Activated T-helper 17 cell treated with anti-CD3 and anti-CD28 coated beads, Interleukin-2, amount 50 U/mL, for 72 hours (primary cell): ENCODE measurements around the gene CFAP299. TPM values are rescaled to one million over a fixed set of nuclear protein-coding genes. Genes with fewer than 3 reads are reported as not detected.

Experiments used
- ATAC-seq: fragments of 150-1000 bp; cut with Tn5 transposase; replicated peaks from 2 replicates; pipeline ENCODE4 v1.10.0; 2021; ENCODE audit warnings: mild to moderate bottlenecking, moderate library complexity
- H3K27ac Mint-ChIP-seq: one replicate; pipeline ENCODE4 v1.8.0; 2022; ENCODE audit warnings: mixed read lengths
- H3K27me3 Mint-ChIP-seq: one replicate; pipeline ENCODE4 v1.8.0; 2022; ENCODE audit warnings: mixed read lengths
- H3K36me3 Mint-ChIP-seq: one replicate; pipeline ENCODE4 v1.8.0; 2022; ENCODE audit warnings: low read depth, mild to moderate bottlenecking, mixed read lengths
- H3K4me1 Mint-ChIP-seq: one replicate; pipeline ENCODE4 v1.8.0; 2022; ENCODE audit warnings: mixed read lengths
- H3K4me3 Mint-ChIP-seq: one replicate; pipeline ENCODE4 v1.8.0; 2022; ENCODE audit warnings: mild to moderate bottlenecking, mixed read lengths
- H3K9me3 Mint-ChIP-seq: one replicate; pipeline ENCODE4 v1.8.0; 2022; ENCODE audit warnings: mixed read lengths
- total RNA-seq, 2 donors: library from RNA; stranded (reverse); gene quantifications; one replicate each; pipeline ENCODE4 v1.2.3, GENCODE V29; 2022

The CFAP299 gene
- total RNA-seq, 2 donors from 2014 or later: 1.1 TPM; not detected in 1

DNA sequence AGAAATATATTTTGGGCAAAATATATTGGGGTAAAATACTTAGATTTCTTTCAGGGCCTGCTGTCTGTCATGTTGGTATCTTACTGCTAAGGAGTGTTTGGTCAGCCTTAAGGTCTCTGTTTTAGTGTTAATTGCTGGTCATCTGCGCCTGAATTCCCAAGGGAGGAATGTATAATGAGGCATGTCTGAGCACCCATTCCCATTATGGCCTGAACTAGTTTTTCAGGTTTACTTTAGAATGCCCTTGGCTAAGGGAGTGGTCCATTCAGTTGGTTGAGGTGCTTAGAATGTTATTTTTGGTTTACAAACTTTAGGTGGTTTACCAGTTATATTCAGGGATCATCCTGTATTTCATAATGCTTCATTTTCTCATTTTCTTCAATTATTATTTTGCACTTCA lies 125.9 kb downstream of the CFAP299 start:
- Mint-ChIP-seq H3K27ac (no peak overlapping the region), H3K4me3 (no peak overlapping the region), H3K27me3 (no peaks in the 10 kb centered on the region), H3K4me1 (peaks cover 7% of the 10 kb centered on the region), H3K9me3 (peaks cover 5% of the 10 kb centered on the region), H3K36me3 (no peaks in the 10 kb centered on the region)
- no peak for ATAC-seq

DNA sequence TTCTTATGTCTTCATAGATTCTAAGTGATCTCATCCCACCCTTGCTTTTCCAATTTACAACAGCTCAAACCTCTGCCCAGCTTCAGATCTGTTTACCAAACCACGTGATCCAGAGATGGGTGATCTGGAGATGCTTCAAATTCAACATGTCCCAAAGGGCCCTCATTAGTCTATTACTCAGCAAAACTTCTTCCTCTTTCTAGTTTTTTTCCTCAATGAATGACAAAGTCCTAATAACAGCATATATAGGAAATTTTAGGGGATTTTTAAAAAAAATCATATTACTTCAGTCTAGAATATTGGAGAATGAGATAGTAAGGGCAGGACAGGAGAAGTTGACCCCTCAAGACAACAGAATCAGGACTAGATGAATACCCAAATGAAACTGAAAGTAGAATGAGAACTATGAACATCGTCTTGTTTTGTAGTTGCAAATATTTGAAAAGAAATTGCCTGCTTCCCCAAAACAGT lies 127.1 kb downstream of the CFAP299 start:
- Mint-ChIP-seq H3K4me3 (peak overlapping the region; percentile 53), H3K4me1 (peaks cover 7% of the 10 kb centered on the region), H3K27ac (peak overlapping the region; percentile 67), H3K27me3 (no peaks in the 10 kb centered on the region), H3K9me3 (peaks cover 11% of the 10 kb centered on the region), H3K36me3 (no peaks in the 10 kb centered on the region)
- ATAC-seq: no peak

DNA sequence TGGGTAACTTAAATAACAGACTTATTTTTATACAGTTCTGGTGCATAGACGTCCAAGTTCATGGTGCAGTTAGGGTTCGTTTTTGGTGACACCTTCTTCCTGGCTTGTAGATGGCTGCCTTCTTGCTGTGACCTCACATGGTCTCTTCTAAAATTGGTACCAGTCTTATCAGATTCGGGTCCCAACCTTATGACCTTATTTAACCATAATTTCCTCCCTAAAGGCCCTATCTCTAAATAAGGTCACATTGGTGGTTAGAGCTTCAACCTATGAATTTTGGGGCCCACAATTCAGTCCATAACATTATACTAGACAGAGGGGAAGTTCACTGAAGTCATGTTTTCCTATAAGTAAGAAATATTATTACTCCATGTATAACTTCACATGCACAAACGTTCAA lies 128.0 kb downstream of the CFAP299 start:
- Mint-ChIP-seq H3K27ac (no peak overlapping the region), H3K27me3 (no peaks in the 10 kb centered on the region), H3K4me1 (peaks cover 7% of the 10 kb centered on the region), H3K9me3 (peaks cover 11% of the 10 kb centered on the region), H3K4me3 (peak overlapping the region; percentile 53), H3K36me3 (no peaks in the 10 kb centered on the region)
- no peak for ATAC-seq

DNA sequence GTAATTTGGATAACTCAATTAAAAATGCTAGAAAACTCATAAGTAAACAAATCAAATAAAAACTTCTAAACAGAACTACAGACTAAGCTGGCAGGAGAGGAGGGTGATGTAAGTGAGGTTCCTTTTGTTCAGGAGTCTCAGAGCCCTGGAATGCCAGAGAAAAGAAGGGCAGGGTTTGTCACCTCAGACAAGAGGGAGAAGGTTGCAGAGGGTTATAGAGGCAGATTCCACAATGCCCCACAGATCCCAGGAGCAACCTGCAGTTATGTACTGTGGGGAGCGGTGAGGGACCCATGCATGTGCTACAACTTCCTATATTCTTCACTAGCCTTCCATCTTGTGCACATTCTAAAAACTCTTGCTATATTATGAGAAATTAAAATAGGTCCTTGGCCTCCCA lies 129.7 kb downstream of the CFAP299 start:
- Mint-ChIP-seq H3K9me3 (peaks cover 11% of the 10 kb centered on the region), H3K27me3 (no peaks in the 10 kb centered on the region)
- ATAC-seq: no peak

DNA sequence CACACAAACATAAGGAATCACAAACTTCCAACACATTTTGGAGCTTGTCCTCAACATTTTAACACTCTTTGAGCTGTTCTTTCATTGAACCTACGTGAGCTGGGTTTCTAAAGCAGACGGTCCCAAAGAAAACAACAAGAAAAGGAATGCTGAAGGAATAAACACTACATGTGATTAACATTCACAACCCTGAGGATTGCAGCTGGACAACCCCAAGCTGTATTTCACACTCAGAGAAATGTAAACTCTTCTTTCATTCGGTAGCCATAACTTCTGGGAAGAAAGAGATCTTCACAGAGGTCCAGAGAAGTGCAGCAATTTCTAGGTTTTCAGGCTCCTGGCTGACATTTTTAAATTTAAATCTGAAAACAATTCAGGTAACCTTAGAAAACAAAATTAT lies 130.2 kb downstream of the CFAP299 start:
- Mint-ChIP-seq H3K27ac (no peak overlapping the region), H3K27me3 (no peaks in the 10 kb centered on the region), H3K4me3 (no peak overlapping the region), H3K36me3 (no peaks in the 10 kb centered on the region), H3K4me1 (peaks cover 7% of the 10 kb centered on the region), H3K9me3 (peaks cover 11% of the 10 kb centered on the region)
- ATAC-seq: no peak

More for the DNA sequence above, 129.7 kb downstream of the CFAP299 start:
- no peak overlapping the region for H3K4me3 Mint-ChIP-seq
- no peaks in the 10 kb centered on the region for H3K36me3 Mint-ChIP-seq
- peaks cover 7% of the 10 kb centered on the region for H3K4me1 Mint-ChIP-seq
- H3K27ac Mint-ChIP-seq: no peak overlapping the region

DNA sequence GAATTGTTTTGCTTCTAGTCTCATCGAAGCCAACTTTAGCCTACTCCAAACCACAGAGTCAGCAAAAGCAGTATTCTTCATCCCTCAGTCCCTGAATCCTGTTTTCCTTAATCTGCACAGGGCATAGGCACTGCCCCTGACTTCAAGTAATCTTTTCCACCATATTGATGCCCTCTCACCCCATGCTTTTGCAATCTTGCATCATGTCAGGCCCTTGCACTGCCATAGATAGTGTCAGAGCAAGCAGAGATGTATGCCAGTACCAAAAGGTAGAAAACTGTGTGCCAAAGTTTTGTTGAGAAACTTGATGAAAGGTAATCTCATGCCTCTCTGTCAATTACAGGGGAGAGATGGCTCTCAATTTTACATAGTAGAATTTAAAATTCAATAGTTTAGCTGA lies 131.1 kb downstream of the CFAP299 start:
- H3K4me3 Mint-ChIP-seq: no peak overlapping the region
- peaks cover 11% of the 10 kb centered on the region for H3K9me3 Mint-ChIP-seq
- ATAC-seq: no peak
- H3K27me3 Mint-ChIP-seq: no peaks in the 10 kb centered on the region
- H3K36me3 Mint-ChIP-seq: no peaks in the 10 kb centered on the region
- peaks cover 7% of the 10 kb centered on the region for H3K4me1 Mint-ChIP-seq
- no peak overlapping the region for H3K27ac Mint-ChIP-seq

DNA sequence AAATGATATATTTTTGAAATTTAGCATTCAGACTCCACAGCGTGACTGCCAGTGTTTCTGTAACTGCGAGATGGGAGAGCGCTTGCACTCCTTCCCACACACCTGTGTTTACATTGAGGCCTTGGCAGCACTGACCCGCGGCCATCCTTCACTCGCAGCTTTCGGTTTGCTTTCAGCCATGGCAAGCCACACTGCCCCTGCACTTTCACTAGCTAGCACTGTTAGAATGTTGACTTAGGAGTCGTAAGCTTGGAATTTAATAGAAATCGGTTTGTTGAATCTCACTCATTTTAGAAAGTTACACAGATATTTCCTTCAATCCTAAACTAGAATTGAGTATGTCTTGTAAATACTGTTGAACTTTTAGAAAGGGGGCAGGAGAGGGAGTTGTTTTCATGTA lies 136.2 kb downstream of the CFAP299 start:
- no peaks in the 10 kb centered on the region for H3K27me3 Mint-ChIP-seq
- H3K4me1 Mint-ChIP-seq: no peaks in the 10 kb centered on the region
- no peak overlapping the region for H3K4me3 Mint-ChIP-seq
- no peak overlapping the region for H3K27ac Mint-ChIP-seq
- H3K36me3 Mint-ChIP-seq: no peaks in the 10 kb centered on the region
- H3K9me3 Mint-ChIP-seq: peaks cover 6% of the 10 kb centered on the region
- ATAC-seq: no peak

DNA sequence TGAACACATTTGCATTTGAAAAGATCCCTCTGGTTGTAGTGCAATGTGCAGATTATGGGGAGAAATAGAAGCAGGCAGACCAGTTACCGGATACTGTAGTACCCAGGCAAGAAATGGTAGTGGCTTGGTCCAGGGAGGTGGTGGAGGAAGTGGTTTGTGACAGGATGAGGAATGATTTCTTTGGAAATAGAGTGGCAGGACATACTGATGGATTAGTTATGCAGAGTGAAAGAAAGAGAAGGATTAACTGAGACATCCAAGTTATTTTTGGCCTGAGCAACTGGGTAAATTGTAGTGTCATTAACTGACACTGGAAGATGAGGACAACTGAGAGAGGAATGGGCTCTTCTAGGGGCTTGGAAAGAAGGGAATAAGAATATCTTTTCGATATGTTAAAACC lies 139.7 kb downstream of the CFAP299 start:
- Mint-ChIP-seq H3K36me3 (no peaks in the 10 kb centered on the region), H3K27me3 (no peaks in the 10 kb centered on the region), H3K9me3 (peaks cover 5% of the 10 kb centered on the region), H3K27ac (no peak overlapping the region), H3K4me3 (no peak overlapping the region), H3K4me1 (no peaks in the 10 kb centered on the region)
- ATAC-seq: no peak

DNA sequence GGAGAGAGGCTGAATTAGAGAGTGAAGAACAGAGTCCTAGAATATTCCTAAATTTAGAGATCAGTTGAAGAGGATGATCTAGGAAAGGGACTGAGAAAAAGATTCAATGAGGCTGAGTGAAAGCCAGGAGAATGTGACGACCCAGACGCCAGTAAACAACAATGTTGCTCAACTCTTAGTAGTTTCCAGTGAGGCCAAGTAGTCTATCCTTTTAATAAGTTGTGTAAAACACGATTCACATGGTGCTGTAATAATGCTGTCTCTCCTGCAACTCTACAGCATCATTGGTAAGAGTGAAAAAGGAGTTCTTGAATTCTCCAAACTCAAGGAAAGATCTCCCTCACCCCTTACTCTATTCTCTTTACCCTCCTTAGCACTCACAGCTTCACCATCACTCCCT lies 140.3 kb downstream of the CFAP299 start:
- H3K27me3 Mint-ChIP-seq: no peaks in the 10 kb centered on the region
- no peaks in the 10 kb centered on the region for H3K36me3 Mint-ChIP-seq
- H3K4me1 Mint-ChIP-seq: no peaks in the 10 kb centered on the region
- H3K9me3 Mint-ChIP-seq: peaks cover 5% of the 10 kb centered on the region
- no peak for ATAC-seq
- no peak overlapping the region for H3K27ac Mint-ChIP-seq
- H3K4me3 Mint-ChIP-seq: no peak overlapping the region

DNA sequence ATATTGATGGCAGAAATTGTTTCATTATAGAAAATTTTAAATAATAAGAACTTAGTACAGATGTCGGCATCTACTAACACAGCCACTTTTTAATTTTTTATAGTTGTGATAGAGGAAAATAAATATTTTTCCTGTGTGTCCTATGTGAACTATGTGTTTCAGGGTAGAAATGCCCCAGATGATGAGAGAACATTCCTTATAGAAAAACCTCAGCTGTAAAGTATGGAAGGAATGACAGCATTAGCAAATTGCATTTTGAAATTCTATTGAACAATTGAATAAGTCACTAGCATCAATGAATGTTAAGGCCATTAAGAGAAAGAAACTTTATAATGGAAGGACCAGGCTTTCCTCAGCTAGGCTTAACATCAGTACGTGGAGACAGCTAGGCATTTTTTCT lies 149.2 kb downstream of the CFAP299 start:
- no peak for ATAC-seq
- Mint-ChIP-seq H3K27me3 (no peaks in the 10 kb centered on the region), H3K27ac (no peak overlapping the region), H3K36me3 (no peaks in the 10 kb centered on the region), H3K4me1 (no peaks in the 10 kb centered on the region), H3K4me3 (no peak overlapping the region), H3K9me3 (no peaks in the 10 kb centered on the region)

DNA sequence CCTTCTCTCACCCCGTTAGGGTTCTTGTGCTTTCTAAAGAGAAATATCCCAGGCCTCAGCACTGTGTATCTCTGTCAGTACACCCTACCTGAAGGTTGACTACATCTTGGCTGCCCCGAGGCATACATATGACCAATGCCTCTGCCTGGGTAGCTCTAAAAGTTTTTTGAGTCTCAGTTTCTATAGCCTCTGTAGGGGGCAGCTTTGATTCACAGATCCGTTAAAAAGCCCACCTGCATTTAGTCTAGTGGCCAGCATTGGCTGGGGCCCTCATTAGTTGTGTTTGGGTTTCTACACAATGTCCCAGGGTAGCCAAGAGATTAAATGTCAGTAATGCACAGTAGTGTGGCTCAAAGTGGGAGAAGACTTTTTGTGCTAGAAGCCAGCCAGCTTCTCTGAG lies 151.1 kb downstream of the CFAP299 start:
- Mint-ChIP-seq H3K4me1 (no peaks in the 10 kb centered on the region), H3K36me3 (no peaks in the 10 kb centered on the region), H3K27me3 (no peaks in the 10 kb centered on the region), H3K9me3 (no peaks in the 10 kb centered on the region), H3K27ac (no peak overlapping the region), H3K4me3 (no peak overlapping the region)
- no peak for ATAC-seq

DNA sequence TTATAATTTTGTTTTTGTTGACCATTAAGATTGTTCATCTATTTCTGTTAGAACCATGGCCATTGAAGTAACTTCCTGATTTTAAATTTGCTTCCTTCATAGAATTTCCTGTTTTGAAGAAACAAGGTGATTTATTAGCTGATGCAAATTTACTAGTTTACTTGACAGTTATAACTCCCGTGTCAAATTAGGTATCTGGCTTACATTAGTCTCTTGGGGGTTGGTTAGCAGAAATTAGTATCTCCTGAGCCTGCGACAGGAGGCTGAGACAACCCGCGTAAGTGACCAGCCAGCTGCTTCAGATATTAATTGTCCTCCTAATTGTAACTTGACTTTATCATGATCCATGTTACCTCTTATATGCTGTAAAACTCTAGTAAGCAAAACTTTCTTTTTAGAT lies 154.3 kb downstream of the CFAP299 start:
- Mint-ChIP-seq H3K27ac (no peak overlapping the region), H3K9me3 (peaks cover 10% of the 10 kb centered on the region), H3K4me3 (no peak overlapping the region), H3K4me1 (peaks cover 27% of the 10 kb centered on the region), H3K27me3 (no peaks in the 10 kb centered on the region), H3K36me3 (no peaks in the 10 kb centered on the region)
- no peak for ATAC-seq

DNA sequence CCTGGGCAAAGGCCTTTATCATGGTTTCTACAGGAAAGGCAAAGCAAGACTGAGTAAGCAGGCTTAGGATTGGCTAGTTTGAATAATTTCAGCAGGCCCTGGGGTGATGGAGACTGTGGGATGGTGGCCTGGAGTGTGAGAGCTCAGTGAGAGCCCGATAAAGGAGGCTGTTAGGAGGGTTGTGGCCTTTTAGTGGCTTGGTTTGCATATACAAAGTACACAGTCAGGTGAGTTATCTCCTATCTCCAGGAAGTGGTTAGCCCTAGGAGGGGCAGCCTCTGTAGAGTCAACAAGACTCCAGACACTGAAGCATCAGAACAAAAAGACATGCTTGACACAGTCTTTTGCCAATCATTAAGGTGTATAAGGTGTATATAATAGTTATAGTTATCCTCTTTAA lies 157.2 kb downstream of the CFAP299 start:
- H3K27me3 Mint-ChIP-seq: no peaks in the 10 kb centered on the region
- no peaks in the 10 kb centered on the region for H3K36me3 Mint-ChIP-seq
- H3K9me3 Mint-ChIP-seq: peaks cover 21% of the 10 kb centered on the region
- H3K4me1 Mint-ChIP-seq: peaks cover 39% of the 10 kb centered on the region
- peak overlapping the region; percentile 46 for H3K27ac Mint-ChIP-seq
- ATAC-seq: peak; percentile 93
- peak overlapping the region; percentile 30 for H3K4me3 Mint-ChIP-seq

DNA sequence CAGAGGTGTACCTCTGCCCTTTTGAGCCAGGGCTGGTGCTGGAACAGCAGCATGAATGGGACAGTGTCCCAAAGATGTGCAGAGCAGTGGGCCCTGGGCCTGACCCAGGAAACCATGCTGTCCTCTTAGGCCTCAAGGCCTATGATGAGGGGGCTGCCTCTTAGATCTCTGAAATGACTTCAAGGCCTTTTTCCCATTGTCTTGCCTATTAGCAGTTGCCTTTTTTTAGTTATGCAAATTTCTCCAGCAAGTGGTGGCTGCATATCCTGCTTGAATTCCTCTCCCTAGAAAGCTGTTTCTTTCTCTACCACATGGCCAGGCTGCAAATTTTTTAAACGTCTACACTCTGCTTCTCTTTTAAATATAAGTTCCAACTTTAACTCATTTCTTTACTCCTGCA lies 160.3 kb downstream of the CFAP299 start:
- H3K4me1 Mint-ChIP-seq: peaks cover 44% of the 10 kb centered on the region
- ATAC-seq: no peak
- no peaks in the 10 kb centered on the region for H3K27me3 Mint-ChIP-seq
- H3K9me3 Mint-ChIP-seq: peaks cover 21% of the 10 kb centered on the region
- H3K36me3 Mint-ChIP-seq: no peaks in the 10 kb centered on the region
- H3K27ac Mint-ChIP-seq: no peak overlapping the region
- no peak overlapping the region for H3K4me3 Mint-ChIP-seq

DNA sequence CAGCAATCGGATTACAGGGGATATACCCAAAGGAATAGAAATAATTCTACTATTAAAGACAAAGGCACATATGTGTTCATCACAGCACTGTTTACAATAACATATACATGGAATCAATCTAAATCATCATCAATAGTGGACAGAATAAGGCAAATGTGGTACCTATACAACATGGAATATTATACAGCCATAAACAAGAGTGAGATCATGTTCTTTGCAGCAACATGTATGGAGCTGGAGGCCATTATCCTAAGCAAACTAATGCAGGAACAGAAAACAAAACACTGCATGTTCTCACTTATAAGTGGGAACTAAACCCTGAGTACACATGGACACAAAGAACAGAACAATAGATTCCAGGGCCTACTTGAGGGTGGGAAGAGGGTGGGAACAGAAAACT lies 163.2 kb downstream of the CFAP299 start:
- Mint-ChIP-seq H3K36me3 (no peaks in the 10 kb centered on the region), H3K4me1 (peaks cover 31% of the 10 kb centered on the region), H3K9me3 (peaks cover 16% of the 10 kb centered on the region), H3K27ac (no peak overlapping the region), H3K4me3 (no peak overlapping the region), H3K27me3 (no peaks in the 10 kb centered on the region)
- no peak for ATAC-seq

DNA sequence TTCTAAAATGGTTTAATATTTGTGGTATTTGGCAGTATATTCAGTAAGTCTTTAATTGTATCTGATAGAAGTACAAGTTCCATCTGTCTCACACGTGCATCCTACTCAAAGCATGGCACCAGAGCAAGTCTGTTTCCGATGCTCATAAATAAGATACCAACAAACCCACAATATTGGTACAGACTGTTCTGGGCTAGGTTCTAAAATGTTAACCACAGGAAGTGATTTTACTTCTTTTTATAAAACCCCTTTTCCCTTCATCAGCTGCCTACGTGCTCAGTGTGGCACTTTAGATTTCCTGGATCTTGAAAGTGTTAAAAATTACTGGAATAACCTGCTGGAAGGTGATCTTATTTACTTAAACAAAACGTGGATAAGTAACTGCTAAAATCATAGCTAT lies 165.1 kb downstream of the CFAP299 start:
- Mint-ChIP-seq H3K4me3 (peak overlapping the region; percentile 52), H3K36me3 (no peaks in the 10 kb centered on the region), H3K27me3 (no peaks in the 10 kb centered on the region), H3K27ac (peak overlapping the region; percentile 53), H3K4me1 (peaks cover 22% of the 10 kb centered on the region), H3K9me3 (peaks cover 11% of the 10 kb centered on the region)
- ATAC-seq: peak; percentile 75
